Measurements from ENCODE around the gene SERINC3.

The SERINC3 gene

GRCh38 chr20:44464514-44464913 is 57.4 kb downstream of the SERINC3 start:
- DNase-seq (ENCODE audit: low read depth in 2 of 2): no peak

- DNase-seq (ENCODE audit: low read depth in 2 of 2): no peak
Observed at GRCh38 chr20:44463466-44463865, 58.4 kb downstream of the SERINC3 start.

- no peak for DNase-seq (ENCODE audit: low read depth in 2 of 2)
Observed at GRCh38 chr20:44461803-44462174, 60.1 kb downstream of the SERINC3 start.

DNA sequence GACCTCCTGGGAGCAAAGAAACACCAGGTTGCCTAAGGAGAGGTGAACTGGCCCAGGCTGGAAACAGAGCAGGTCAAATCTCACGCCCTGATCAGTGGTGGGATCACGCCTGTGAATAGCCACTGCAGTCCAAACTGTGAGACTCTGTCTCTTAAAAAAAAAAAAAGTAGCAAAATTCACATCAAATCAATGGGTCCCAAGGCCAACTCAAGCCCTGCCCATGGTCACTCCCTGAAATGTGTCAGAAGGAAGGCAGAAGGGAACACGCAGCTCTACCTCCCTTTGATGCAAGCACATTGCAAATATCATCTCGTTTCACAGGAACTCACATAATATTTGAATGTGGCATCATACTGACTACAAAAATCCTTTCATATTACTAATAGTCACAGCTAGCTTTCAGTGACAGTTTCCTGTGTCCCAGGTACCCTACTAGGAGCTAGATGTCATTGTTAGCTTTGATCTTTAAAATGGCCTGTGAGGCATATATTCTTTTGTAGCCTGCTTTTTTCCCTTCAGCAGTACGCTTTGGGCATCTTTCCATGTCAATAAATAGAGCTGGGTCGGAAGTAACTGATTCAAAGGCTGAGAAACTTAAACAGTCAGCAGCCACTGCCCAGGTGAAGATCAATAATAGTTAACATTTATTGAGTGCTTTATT is 60.6 kb downstream of the SERINC3 start:
- no peak for DNase-seq (ENCODE audit: low read depth in 2 of 2)

- DNase-seq (ENCODE audit: low read depth in 2 of 2): no peak
Observed at GRCh38 chr20:44460795-44461141, 61.1 kb downstream of the SERINC3 start.

DNA sequence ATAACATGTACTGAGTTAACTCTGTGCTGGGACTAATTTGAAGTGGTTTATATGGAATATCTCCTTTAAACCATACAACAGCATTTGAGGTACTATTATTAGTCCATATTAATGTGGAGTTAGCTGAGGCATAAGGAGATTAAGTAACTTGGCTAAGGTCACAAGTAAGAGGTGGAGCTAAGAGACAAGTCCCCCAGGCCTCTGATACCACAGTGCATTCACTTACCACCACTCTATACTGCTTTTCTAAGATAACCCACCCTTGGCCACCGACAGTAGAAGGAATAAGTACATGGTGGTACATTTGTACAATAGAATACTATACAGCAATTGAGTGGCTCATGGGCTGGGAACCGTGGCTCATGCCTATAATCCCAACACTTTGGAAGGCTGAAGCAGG is 62.6 kb downstream of the SERINC3 start:
- DNase-seq (ENCODE audit: low read depth in 2 of 2): no peak

DNA sequence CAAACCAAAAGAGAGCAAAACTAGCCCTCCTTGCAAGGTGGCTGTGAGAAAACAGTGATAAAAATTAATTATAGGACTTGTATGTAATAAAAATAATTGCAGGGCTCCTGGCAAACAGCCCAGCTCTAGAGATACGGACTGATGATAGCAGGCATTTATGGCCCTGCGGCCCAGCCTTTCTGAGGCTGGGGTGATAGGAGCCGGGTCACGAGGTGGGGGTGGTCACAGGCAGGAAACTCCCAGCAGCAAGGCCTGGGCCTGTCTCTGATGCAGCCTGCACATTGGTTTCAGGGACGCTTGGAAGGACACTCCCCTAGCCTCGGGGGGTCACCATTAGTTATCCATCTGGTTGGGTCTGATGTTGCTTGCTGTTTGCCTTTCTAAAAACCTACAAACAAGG is 64.9 kb downstream of the SERINC3 start:
- DNase-seq (ENCODE audit: low read depth in 2 of 2): no peak

- DNase-seq (ENCODE audit: low read depth in 2 of 2): no peak
Observed at GRCh38 chr20:44456611-44457010, 65.3 kb downstream of the SERINC3 start.

DNA sequence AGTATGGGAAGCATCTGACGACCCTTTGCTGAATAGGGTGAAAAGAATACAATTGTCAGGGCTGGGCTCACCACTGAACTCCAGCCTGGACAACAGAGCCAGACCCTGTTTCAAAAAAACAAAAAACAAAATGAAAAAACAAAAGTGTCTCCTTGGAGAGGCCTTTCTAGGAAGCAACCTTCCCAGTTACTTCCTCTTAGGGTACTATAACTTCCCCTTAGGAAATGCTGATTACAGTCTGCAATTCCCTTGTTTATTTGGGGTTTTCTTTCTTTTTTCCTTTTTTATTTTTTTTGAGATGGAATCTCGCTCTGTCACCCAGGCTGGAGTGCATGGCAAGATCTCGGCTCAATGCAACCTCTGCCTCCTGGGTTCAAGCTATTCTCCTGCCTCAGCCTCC is 66.7 kb downstream of the SERINC3 start:
- DNase-seq (ENCODE audit: low read depth in 2 of 2): no peak

- no peak for DNase-seq (ENCODE audit: low read depth in 2 of 2)
Observed at GRCh38 chr20:44454306-44454963, 67.4 kb downstream of the SERINC3 start.

DNA sequence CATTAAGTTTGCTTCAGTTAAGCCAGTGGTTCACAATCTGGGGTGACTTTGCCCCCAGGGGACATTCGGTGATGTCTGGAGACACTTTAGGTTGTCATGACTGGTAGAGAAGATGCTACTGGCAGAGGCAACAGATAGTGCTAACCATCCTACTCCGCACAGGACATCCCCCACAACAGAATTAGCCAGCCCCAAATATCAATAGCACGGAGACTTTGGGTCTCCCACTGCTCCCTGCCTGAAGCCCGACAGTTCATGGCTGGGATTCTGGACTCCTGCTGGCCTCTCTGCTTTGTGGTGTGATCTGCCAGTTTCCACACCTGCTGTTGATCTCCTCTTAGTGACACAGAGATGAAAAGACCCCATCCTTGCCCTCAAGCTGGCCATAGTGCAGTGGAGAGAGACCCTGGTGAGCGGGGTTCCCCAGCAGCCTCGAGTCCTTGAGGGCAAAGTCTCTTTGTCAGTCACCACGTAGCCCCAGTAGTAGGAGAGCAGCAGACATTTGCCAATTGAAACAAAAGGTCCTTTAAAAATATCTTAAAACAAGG is 70.9 kb downstream of the SERINC3 start:
- no peak for DNase-seq (ENCODE audit: low read depth in 2 of 2)

DNA sequence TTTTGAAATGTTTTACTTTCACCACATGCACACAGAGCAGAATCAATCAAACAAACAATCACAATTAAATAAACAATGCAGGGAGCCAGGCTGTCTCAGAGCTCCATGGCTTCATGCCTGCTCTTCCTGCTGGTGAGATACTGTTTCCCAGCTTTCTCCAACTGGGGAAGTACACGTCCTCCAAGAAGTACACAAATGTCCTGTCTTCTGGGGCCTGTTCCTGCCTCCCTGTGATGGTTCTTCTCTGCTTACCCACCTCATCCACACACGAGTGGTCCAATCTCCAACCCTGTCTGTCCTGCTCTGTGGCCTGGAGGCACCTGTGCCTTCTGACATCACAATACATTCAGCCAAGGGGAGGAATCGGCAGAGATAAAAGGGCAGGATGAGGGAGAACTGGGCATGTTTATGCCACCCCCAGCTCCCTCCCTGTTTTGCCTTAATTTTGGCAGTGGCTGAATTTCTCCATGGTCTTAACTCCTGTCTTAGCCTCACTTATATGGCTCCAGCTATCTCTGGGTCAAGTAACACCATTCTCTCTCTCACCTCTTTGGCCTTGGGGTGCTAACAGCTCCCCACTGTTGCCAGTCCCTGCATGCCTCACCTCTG is 71.5 kb downstream of the SERINC3 start:
- no peak for DNase-seq (ENCODE audit: low read depth in 2 of 2)

DNA sequence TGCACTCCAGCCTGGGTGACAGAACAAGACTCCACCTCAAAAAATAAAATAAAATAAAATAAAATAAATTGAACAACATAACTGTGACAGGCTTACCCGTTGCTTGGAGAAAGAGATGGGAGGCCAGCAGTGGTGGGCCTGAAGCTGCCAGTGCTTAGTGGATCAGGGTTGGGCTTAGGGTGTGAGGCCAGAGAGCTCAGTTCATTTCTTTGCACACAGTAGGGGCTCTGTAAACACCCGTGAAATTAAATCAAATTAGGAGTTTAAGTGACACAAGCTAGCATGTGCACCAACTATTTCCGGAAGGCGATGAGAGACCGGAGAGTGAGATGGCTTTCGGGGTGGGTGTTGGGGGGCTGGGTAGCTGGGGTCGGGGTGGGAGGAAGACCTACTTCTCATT is 72.0 kb downstream of the SERINC3 start:
- no peak for DNase-seq (ENCODE audit: low read depth in 2 of 2)

- DNase-seq (ENCODE audit: low read depth in 2 of 2): no peak
Observed at GRCh38 chr20:44448753-44449546, 72.9 kb downstream of the SERINC3 start.

DNA sequence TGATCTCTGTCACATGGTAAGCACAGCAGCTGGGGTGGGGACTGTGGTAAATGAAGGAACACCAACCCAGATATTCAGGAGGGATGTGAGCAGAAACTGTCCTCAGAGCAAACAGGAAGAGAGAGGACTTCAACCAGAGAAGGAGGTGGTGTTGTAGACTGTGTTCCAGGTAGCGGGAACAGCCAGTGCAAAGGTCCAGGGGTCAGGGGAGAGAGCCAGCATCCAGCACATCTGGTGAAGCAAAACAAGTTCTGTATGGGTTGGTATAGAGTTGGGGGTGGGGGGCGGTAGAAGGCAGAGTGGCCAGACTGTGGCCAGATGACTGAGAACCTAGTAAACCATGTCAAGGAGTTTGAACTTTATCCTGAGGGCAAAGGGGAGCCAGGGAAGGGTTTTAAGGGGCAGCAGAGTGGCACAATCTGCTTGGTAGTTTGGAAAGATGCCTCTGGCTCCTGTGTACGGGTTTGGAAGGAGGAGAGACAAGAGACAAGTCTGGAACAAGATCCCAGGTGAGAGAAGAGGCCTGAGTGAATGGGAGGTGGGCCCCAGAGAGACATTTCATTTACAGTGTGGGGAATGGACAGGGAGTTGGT is 73.9 kb downstream of the SERINC3 start:
- DNase-seq (ENCODE audit: low read depth in 2 of 2): no peak
